HG03159 (cell line): Measurements from ENCODE around the gene PRKN.

Experiments used
- ATAC-seq: cut with Tn5 transposase; IDR thresholded peaks from one replicate; pipeline ENCODE4 v1.9.1; 2021; ENCODE audit warnings: mild to moderate bottlenecking, moderate library complexity; ENCODE audit not compliant: unreplicated experiment

PRKN gene

GRCh38 chr6:162082520-162082919, 645.0 kb downstream of the PRKN start:
- ATAC-seq: no peak

- no peak for ATAC-seq
Observed at GRCh38 chr6:162078667-162079066, 648.9 kb downstream of the PRKN start.

- no peak for ATAC-seq
Observed at GRCh38 chr6:162078126-162078525, 649.4 kb downstream of the PRKN start.

- ATAC-seq: no peak
Observed at GRCh38 chr6:162076816-162077215, 650.8 kb downstream of the PRKN start.

GRCh38 chr6:162074641-162075275, 652.8 kb downstream of the PRKN start:
- no peak for ATAC-seq

- ATAC-seq: no peak
Observed at GRCh38 chr6:162070639-162071038, 656.9 kb downstream of the PRKN start.

- ATAC-seq: no peak
Observed at GRCh38 chr6:162069995-162070394, 657.6 kb downstream of the PRKN start.

GRCh38 chr6:162068340-162068739, 659.2 kb downstream of the PRKN start:
- no peak for ATAC-seq

GRCh38 chr6:162063666-162064065, 663.9 kb downstream of the PRKN start:
- ATAC-seq: no peak

- ATAC-seq: no peak
Observed at GRCh38 chr6:162058281-162058875, 669.2 kb downstream of the PRKN start.

- no peak for ATAC-seq
Observed at GRCh38 chr6:162056745-162057144, 670.8 kb downstream of the PRKN start.

GRCh38 chr6:162056061-162056460, 671.5 kb downstream of the PRKN start:
- no peak for ATAC-seq

GRCh38 chr6:162055365-162055764, 672.2 kb downstream of the PRKN start:
- no peak for ATAC-seq

GRCh38 chr6:162053084-162053483, 674.5 kb downstream of the PRKN start:
- ATAC-seq: no peak

- no peak for ATAC-seq
Observed at GRCh38 chr6:162050579-162050978, 677.0 kb downstream of the PRKN start.

- ATAC-seq: no peak
Observed at GRCh38 chr6:162046324-162046723, 681.2 kb downstream of the PRKN start.

- ATAC-seq: no peak
Observed at GRCh38 chr6:162032620-162033019, 694.9 kb downstream of the PRKN start.

GRCh38 chr6:162029873-162030576, 697.5 kb downstream of the PRKN start:
- ATAC-seq: no peak

- ATAC-seq: no peak
Observed at GRCh38 chr6:162026843-162027242, 700.7 kb downstream of the PRKN start.

GRCh38 chr6:162026031-162026430, 701.5 kb downstream of the PRKN start:
- ATAC-seq: no peak

- no peak for ATAC-seq
Observed at GRCh38 chr6:162019349-162019748, 708.2 kb downstream of the PRKN start.

- no peak for ATAC-seq
Observed at GRCh38 chr6:162017536-162017935, 710.0 kb downstream of the PRKN start.
